ENCODE data around the gene DNAJB4.

Gene DNAJB4

DNA sequence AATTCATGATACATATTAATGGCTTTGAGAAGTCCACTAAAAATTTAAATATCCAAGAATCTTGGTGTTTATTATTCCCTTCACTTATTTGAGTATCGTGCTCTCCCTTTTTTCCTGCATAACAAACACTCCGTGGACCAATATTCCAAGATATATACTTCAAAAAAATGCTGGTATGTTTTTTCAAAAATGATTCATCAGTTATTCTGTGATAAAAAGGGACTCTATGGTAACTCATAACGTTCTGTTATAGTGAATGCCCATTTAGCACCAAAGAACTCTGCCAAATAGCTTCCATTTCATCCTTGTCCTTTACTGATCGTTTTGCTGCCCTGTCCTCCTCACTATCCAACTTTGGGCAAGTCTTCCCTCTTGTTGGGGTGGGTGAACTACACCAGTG is 53.9 kb downstream of the DNAJB4 start:
- TF ChIP-seq GATA3 (IDR thresholded peaks at IDR 0.05; ENCODE audit: low read depth, low read length) = no peak
- no peak for TF ChIP-seq GATA2 (IDR thresholded peaks at IDR 0.05; ENCODE audit: low read depth, low read length)

DNA sequence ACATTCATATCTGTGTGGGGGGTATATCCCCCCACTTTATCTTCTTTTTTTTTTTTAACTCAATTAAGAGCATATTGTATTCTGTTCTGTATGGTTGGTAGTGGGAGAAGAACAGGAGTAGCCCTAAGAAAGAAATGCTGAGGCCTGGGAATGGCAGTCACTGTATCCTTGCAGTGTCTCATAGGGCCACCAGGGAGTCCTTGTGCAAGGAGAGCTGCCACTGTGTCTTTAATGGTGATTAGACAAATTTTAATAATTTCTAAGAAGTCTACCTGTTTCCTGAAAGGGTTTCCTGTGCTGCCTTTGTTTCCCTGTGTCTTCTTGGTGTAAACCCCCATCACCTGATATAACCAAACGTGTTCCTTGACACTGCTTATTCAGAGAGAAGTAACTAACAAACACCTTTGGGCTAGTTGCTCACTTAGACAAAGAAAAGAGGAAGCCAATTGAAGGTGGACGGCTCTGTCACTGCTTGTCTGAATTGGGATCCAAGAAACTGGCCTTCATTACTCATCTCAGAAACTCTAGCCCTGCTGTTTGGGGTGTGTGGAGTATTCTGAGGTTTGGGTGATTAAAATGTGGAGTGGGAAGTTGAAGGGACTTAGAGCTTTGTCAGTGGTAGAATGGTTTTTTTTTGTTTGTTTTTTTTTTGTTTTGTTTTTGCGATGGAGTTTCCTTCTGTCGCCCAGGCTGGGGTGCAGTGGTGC is 56.3 kb downstream of the DNAJB4 start:
- TF ChIP-seq GATA3 (IDR thresholded peaks at IDR 0.05; ENCODE audit: low read depth, low read length) (no peak), GATA2 (IDR thresholded peaks at IDR 0.05; ENCODE audit: low read depth, low read length) (no peak)

DNA sequence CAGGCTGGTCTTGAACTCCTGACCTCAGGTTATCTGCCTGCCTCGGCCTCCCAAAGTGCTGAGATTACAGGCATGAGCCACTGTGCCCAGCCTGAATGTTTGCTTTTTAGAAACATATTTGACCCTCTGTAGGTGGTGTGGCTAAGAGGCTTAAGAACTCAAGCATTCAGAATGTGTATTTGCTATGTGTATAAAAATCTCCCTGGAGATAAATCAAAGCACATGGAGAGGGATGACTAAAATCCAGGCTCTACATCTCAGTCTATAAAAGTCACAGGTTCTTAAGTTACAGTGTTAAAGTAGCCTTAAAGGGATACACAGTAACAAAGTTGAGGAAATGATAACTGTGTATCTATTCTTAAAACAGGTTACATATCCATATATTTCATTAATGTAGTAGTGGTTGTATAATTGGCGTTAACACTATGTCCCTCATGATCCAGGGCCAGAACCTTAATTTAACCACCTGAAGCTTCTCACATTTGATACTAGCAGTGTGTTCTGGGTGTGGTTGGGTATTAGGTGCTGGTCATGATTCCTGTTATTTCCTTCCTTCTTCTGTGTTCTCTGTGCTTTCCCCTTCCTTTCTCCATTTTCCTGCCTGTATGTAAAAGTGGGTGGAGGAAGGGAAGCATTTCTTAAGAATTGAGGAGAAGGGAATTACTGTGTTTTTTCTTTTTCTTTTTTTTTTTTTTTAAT is 57.2 kb downstream of the DNAJB4 start:
- TF ChIP-seq GATA3 (IDR thresholded peaks at IDR 0.05; ENCODE audit: low read depth, low read length) (no peak), GATA2 (IDR thresholded peaks at IDR 0.05; ENCODE audit: low read depth, low read length) (no peak)

Measured in SH-SY5Y (cell line).